GM19468 (cell line): ENCODE results near the gene ACP5.
"Not testable (repeated sequence)": the region's sequence is repeated elsewhere in the genome, so short reads cannot be mapped to it uniquely, and the experiment has no call there.

Experiments used
- ATAC-seq: cut with Tn5 transposase; IDR thresholded peaks from one replicate; pipeline ENCODE4 v1.9.1; 2021; ENCODE audit warnings: mild to moderate bottlenecking, moderate library complexity, moderate number of reproducible peaks; ENCODE audit not compliant: unreplicated experiment; ENCODE audit errors: extremely low read depth

The ACP5 gene

DNA sequence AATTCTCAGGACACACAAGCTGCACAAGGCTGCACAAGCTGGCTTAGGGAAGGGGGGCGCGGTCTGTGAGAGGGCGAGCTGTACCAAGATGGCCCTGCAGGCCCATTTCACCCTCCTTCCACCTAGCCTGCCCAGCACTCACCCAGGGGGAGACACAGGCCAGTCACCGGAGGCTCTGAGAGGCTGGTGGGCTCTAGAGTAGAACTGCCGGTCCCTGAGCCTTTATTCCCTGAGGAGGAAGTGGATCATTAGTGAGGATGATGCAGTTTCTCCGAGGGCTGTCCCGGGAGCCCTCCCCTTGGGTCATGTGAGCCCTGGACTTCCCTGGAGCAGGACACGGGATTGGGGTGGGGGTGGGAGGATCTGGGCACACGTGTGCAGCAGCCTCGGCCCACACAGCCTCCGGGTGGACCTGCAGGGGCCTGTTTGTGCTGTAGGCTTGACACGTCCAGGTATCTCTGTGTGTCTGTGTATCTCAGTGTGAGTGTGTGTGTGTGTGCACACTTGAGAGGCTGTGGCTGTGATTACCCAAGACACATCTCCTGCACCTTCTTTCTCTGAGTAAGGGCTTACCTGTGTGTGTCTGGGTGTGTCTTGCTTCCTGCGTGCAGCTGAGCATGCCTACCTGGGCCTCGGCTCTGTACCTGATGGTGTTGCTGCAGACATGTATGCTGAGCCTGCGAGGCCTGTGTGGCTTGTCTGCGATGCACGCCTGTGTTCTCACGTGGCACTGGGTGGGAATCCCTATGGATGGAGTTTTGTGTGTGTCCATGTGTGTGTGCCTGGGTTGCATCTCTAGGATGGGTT lies at the start of gene ACP5:
Gene ACP5 (minus strand): TSS at position 195 of the 807 bp plus-strand sequence. CDS start 328 bp downstream, outside the sequence.
- ATAC-seq = no peak

DNA sequence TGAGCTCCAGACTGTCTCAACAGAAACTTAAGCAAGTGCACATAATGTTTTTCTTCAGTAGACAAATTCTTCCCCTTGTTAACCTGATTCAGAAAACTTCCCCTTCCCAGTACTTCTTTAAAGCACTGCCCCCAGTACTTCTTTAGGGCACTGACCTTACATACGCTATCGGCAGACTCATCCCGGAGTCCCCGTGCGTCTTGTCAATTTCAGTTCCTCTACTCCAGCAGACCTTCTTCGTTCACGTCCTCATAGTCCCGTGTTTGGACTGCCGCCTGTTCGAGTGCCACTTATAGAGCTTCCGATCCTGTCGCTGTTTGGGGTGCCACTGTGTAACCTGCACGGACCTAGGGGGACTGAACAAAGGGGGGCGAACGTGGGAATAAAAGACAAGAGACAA lies 48.8 kb upstream of the ACP5 start:
- no peak for ATAC-seq

DNA sequence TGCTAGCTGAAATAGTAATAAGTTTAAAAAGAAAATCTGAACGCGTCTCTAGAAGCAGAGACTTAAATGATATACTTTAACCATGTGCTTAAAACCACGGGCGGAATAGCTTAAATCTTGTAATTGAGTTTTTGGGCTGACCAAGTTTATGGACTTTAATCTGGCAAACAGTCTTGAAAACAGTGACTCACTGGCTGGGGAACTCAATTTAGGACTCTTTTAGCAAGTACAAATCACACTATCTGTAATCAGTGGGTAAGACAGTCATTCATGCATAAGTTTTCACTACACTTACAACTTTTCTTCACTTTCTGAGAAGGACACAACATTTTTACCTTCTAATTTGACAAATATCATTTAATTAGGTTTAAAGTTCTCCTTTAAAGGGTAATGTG lies 46.6 kb upstream of the ACP5 start:
- no peak for ATAC-seq

DNA sequence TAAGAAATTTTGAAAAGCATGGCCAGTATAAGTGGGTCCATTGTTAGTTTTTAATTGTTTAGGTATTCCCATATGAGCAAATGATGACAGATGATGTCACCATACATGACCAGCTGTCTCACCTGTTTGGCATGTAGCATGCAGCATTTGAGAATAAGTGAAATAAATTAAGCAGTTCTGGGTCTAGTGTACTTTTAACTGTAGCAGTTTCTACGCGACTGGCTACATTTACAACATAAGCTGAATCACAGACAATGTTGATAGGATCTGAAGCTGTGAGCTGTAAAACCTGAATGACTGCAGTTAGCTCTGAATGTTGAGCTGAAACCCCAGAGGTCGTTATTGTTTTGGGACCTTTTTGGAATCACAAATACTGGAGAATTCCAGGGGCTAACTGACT lies 45.0 kb upstream of the ACP5 start:
- not testable (repeated sequence) for ATAC-seq

DNA sequence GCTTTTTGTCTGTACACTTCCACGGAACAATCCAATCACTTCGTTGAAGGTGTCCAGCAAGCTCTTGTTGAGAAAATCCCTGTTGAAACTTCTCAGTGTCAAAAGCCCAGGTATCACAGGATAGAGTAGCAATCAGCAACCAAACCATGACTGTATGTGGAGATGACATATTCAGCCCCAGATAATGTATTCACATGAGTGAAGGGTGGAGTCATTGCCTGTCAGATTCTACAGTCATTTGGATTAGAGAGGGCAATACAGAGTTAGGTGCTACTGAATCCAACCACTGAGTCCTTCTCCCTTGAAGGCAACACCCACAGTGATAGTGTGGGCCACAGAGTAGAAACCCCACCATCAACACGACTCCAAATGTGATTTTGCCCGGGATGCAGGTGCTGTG lies 43.1 kb upstream of the ACP5 start:
- ATAC-seq = no peak

DNA sequence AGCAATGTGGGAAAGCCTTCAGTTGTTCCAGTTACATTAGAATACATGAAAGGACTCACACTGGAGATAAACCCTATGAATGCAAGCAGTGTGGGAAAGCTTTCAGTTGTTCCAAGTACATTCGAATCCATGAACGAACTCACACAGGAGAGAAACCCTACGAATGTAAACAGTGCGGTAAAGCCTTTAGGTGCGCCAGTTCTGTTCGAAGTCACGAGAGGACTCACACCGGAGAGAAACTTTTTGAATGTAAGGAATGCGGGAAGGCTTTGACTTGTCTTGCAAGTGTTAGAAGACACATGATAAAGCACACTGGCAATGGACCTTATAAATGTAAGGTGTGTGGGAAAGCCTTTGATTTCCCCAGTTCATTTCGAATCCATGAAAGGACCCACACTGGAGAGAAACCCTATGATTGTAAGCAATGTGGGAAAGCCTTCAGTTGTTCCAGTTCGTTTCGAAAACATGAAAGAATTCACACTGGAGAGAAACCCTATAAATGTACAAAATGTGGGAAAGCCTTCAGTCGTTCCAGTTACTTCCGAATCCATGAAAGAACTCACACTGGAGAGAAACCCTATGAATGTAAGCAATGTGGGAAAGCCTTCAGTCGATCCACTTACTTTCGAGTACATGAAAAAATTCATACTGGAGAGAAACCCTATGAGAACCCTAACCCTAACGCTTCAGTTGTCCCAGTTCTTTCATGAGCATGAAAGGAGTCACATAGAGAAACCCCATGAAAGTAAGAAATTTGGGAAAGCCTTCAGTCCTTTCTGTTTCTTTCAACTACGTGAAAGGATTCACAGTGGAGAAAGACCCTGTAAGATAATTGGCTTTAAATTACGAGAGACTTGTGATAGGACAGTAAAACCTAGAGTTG lies 40.0 kb upstream of the ACP5 start:
- no peak for ATAC-seq

DNA sequence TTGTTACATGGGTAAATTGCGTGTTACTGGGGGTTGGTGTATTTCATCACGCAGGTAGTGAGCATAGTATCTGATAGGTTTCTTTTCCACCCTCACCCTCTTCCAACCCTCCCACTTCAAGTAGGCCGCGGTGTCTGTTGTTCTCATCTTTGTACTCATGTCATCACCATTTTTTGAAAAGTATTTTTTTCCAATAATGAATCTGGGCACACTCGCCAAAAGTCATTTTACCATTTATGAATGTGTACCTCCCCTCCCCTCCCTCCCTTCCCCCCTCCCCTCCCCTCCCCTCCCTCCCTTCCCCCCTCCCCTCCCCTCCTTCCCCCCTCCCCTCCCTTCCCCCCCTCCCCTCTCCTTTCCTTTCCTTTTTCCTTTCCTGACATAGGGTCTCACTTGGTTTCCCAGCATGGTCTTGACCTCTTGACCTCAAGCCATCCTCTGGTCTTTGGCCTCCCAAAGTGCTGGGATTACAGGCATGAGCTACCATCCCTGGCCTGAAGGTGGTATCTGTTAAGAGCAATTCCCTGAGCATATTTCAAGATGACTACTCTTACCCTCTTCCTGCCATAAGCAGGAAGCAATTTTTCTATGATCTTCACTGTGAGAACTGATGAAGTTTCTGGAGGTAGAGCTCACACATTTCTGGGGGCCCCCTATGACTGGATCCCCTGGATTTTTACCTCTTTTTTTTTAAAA lies 35.5 kb upstream of the ACP5 start:
- ATAC-seq = no peak

DNA sequence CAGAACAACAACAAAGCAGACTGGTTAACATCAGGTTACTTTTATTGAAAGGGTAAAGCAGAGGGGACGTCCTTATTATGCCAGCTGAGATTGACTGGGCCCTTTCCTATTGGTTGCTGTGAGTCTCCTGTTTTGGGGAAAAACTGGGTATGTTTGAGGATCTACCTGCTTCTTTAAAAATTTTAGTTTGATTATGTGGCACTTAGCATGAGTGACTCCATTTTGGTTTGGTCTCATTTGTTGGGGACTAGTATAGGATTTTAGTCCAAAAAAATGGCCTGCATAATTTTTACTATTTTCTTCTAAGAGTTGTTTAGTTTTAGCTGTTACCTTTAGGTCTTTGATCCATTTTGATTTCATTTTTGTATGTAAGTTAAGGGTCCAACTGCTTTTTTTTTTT lies 34.3 kb upstream of the ACP5 start:
- ATAC-seq = no peak

DNA sequence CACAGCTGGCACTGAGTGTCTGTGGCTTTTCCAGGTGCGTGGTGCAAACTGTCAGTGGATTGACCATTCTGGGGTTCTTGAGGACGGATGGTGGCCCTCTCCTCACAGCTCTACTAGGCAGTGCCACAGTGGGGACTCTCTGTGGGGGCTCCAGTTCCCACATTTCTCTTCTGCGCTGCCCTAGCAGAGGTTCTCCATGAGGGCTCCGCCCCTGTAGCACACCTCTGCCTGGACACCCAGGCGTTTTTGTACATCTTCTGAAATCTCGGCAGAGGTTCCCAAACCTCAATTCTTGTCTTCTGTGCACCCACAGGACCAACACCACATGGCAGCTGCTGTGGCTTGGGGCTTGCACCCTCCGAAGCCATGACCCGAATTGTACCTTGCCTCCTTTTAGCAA lies 29.0 kb upstream of the ACP5 start:
- no peak for ATAC-seq

DNA sequence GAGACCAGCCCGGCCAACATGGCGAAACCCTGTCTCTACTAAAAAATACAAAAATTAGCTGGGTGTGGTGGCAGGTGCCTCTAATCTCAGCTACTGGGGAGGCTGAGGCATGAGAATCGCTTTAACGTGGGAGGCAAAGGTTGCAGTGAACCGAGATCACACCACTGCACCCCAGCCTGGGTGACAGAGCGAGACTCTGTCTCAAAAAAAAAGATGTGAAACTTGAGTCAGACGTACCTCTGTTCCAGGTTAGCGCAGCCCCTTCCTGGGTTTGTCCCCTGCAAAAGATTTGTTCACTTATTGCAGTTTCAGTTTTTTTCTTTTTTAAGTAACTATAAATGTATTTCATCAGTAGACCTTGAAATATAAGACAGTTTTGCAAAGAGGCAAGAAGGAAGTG lies 22.3 kb upstream of the ACP5 start:
- ATAC-seq = not testable (repeated sequence)

DNA sequence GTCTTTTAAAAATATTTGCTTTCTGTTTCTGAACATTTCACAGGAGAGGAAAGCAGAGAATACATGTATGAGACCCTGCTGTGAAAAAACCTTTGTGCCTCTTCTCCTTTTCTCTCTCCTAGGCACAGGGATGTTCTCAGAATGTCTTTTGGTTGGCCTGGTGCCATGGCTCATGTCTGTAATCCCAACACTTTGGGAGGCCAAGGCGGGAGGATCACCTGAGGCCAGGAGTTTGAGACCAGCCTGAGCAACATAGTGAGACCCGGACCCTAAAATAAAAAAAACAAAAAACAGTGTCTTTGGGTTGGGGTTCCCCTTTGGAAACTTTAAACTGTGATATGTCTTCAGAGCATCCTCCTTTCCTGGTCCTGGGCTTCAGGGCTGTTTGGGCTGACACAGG lies 21.3 kb upstream of the ACP5 start:
- no peak for ATAC-seq

DNA sequence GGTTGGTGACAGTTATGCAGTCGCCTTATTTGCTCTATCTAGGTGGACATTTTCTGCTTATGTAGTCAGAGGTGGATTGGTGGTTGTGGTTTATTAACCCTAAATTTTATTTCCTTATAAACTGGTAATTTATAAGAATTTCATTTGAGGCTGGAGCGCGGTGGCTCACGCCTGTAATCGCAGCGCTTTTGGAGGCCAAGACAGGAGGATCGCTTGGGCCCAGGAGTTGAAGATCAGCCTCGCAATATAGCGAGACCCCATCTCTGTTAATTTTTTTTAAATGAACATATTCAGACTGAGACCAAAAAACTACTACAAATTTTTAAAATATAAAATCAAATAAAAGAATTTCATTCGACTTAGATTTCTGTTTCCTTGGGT lies 20.6 kb upstream of the ACP5 start:
- no peak for ATAC-seq

DNA sequence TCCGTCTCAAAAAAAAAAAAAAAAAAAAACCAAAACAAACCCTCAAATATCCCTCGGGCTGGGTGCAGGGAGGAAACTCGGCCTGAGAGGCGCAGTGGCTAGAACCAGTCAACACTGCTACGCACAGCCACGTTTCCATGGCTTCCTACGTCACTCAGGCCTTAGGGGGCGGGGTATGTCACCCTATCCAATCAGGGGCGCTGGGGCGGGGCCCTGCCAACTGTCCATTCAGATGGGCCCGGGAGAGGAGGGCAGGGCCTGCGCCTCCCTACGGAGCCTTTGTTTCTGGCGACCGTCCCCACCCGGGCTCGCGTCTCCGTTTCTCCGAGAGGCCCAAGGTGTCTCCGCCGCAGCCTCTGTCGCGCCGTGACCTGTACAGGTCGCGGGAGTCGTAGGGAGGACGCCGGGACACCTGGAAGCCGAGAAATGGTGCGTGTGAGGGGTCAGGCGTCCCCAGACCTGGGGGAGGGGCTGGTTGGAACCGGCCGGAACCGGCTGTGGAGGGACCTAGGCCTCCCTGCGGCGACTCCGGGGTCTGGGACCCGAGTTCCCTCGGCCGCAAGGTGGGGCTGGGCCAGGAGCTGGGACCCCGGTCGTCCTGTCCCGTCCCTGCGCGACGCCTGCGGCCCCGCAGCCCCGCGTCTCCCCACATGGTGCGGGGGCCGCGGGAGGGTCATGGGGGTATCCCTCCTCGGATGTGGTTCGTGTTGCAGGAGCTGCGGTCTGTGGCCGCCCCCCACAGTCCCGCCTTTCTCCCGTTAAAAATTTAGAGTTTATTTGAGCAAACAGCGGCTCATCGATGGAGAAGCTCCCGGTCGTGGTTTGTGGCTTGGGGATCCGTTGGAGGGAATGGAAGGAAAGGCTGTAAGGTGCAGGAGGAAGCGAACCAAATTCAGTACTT lies 20.0 kb upstream of the ACP5 start, which contains the start of gene ZNF627:
Gene ZNF627 (plus strand): TSS at position 282 of the 901 bp plus-strand sequence. CDS start 145 bp downstream, at position 427.
- ATAC-seq = peak; percentile 77

DNA sequence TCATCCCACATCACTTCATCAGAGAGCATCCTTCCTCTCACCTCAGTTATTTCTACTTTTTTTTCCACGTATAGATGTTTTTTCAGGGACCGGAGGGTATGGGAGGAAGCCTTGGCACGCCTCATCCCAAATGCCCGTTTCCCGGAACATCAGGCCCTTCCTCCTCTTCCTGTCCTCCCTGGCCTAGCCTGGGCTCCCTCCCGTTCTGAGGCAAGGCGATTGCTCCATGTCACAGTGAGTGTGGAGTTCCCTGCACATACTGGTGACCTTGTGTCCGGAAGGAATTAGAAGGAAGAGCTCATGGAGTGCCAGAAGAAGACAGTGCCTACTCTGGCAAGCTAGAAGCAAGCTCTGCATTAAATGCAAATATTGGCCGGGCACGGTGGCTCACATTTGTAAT lies 18.7 kb upstream of the ACP5 start:
- no peak for ATAC-seq

DNA sequence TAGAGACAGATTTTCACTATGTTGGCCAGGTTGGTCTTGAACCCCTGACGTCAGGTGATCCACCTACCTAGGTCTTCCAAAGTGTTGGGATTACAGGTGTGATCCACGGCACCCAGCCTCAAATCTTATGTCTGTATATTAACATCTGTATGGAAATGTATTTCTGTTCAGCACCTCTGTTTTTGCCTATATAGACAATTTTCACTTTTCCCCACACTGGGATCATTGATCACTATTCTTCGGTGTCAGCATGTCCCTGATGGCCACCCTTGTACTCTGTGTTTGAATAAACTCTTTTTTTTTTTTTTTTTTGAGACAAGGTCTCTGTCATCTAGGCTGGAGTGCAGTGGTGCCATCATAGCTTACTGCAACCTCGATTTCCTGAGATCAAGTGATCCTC lies 16.6 kb upstream of the ACP5 start:
- ATAC-seq = no peak

DNA sequence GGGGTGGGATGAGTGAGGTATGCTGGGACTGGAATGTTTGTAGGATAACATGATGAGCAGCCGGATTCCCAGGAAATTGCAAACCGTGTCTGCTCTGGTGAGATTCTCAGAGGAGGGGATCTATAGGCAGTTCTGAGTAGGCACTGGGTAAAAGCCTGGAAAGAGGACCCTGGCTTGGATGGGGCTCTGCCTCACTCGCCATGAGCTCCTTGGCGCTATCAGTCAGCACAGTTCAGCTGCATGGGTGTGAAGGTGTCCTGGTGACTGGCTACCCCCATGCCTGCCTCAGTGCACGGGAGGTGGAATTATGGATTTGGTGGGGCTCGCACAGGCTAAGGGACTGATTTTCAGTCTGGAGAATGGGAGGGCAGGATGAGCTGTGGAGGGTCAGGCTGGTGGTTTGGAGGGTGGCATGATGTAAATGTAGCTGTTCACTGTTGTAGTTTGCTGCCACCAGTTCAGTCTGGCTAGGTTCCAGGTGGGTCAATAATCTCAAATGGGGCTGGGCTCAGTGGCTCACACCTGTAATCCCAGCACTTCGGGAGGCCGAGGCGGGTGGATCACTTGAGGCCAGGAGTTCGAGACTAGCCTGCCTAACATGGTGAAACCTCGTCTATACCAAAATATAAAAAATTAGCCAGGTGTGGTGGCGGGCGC lies 10.7 kb upstream of the ACP5 start:
- no peak for ATAC-seq

DNA sequence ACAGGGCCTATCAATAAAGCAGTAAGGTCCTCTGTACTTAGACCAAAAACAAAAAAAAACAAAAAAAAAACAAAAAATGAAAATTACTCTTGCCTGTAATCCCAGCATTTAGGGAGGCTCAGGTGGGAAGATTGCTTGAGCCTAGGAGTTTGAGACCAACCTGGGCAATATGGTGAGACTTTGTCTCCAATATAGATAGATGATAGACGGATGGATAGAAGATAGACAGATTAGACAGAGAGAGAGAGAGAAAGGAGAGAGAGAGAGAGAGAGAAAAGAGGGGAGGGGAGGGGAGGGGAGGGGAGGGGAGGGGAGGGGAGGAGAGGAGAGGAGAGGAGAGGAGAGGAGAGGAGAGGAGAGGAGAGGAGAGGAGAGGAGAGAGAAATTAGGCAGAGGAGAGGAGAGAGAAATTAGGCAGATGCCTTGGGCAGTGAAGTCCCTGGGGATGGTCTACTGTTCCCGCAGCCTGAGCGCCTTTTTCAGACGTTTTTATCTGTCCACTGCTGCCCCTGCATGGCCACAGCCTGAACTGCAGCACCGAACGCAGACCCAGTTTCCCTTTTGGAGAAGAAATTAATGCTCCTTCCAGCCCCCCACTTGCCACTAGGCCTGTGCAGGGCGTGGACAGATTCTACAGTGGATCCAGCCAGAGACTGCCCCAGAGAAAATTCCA lies 10.0 kb upstream of the ACP5 start:
- ATAC-seq = no peak

DNA sequence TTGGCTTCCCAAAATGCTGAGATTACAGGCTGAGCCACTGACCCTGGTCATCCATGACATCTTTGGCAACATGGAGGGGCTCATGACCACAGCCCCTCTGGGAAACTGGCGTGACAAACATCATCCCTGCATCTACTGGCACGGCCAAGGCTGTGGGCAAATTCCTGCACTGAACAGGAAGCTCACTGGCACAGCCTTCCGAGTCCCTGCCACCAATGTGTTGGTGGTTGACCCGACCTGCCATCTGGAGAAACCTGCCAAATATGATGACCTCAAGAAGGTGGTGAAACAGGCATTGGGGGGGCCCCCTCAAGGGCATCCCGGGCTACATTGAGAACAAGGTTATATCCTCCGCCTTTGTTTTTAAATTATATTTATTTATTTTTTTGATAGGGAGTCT lies 8.9 kb upstream of the ACP5 start:
- no peak for ATAC-seq

DNA sequence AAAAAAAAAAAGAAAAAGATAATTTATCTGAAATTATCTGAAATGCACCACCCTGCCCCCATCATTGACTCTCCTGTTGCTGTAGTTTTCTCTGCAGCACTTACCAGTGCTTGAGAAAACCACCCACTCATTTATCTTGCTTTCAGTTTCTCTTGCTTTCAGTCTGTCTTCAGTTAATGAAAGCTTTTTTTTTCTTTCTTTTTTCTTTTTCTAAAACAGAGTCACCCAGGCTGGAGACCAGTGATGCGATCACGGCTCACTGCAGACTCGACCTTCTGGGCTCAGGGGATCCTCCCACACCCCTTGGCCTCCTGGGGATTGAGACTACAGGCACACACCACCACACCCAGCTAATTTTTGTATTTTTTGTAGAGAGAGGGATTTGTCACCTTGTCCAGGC lies 4.3 kb upstream of the ACP5 start:
- ATAC-seq = no peak
